GM03348 (cell line): ENCODE data around the gene KPRP.

Experiments
- DNase-seq: peaks from one replicate; pipeline ENCODE4 v3.0.0; 2012; ENCODE audit warnings: low spot score

KPRP gene

DNA sequence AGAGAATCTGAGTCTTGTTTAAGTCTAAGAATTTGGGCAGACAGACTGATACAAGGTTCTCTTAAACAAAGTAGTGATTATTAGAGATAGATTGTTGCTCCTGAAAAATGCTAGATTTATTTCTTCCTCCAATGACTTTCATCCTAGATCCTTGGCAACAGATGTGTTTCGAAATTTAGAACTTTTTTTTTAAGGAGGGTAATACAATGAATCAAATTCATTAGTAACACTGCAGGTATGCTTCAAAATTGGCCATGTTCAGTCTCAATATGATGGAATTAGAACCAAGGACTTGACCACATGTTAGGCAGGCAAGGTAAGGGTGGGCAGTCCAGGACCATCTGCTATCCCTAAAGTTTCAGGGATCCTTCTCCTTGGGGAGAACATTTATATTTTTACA is 12.6 kb downstream of the KPRP start:
- DNase-seq = no peak

DNA sequence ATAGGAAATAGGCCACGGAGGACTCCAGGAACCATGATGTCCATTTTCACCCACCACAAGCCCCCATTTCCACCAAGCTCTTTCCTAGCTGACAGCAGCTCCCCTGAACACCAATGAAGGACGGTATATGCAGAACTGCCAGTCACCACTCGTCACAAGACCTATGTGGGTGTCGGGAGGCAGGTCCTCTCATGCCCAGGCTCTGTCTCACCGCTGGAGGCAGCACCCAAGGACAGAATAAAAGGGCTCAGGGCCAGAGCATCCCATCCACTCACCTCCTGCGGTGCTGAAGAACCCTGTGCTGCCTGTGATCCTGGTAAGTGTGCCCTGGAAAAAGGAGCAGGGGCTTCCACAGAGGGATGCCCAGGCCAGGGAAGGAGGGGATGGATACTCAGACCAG is 17.1 kb downstream of the KPRP start, which contains the start of gene LCE1F:
TSS of gene LCE1F (plus strand) at position 266 of the 400 bp plus-strand sequence. CDS start 1,232 bp downstream, outside the sequence.
- DNase-seq = no peak

DNA sequence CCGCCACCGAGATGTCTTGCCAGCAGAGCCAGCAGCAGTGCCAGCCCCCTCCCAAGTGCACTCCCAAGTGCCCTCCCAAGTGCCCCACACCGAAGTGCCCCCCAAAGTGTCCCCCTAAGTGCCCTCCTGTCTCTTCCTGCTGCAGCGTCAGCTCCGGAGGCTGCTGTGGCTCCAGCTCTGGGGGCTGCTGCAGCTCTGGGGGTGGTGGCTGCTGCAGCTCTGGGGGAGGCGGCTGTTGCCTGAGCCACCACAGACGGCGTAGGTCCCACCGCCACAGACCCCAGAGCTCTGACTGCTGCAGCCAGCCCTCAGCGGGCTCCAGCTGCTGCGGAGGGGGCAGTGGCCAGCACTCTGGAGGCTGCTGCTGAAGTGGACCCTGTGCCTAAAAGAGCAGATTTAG is 18.5 kb downstream of the KPRP start:
- no peak for DNase-seq

DNA sequence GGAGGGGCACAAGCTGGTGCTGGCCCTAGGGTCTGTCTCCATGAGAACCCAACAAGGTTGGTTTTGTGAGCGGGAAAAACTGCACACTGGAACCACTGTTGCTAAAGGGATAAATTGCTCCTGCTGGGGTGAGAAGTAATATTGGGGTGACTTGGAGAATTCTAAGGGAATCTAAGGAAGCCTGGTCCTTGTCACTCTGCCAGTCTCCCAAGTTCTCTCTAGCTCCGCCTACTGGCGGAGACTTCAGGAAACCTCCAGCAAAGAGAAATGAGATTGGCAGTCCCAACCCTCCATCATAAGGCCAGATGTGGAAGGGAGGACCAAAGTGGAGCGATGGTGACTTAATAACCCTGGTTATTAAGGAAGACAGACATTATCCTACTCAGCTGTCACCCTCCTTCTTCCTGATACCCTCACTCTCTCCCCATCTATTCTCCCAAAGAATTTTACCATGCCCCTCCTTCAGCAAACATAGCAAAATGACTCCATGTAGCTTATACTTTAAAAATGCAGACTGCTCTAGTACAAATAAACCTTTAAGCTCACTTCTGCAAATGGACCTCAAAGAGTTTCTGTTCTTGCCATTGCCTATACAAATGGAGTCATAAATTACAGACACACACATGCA is 19.8 kb downstream of the KPRP start:
- no peak for DNase-seq

DNA sequence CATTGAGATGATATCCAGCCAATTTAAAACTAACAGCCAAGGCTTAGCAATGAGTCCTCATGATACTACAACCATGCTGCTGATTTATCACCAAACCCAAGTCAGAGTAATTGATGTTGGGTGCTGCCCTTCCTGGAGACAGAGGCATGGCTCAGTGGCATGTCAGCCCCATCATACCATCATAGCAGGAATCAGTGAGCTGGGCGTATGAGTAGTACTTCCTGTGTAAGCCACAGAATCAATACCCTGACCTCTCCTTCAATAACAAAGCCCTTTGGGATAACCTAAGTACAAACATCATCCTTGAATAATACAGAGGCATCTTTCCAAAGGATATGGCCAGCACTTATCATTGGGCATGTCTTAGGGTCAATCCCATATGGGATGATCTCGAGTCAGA is 25.3 kb downstream of the KPRP start:
- DNase-seq = no peak

DNA sequence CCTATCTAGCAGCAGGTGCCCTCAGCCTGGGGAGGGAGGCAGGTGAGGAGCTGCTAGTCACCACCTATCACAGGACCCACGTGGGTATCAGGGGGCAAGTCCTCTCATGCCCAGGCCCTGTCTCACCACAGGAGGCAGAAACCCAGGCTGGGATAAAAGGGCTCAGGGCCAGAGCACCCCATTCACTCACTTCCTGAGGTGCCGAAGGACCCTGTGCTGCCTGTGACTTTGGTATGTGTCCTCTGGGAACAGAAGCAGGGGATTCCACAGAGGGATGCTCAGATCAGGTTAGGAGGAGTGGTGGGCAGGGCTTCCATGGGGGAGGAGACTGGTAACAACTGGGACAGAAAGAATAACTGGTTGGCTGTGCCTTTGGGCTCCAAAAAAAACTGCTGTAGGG is 28.3 kb downstream of the KPRP start, which contains the start of gene LCE1E:
TSS of gene LCE1E (plus strand) at position 181 of the 400 bp plus-strand sequence. CDS start 1,043 bp downstream, outside the sequence.
- DNase-seq = no peak

DNA sequence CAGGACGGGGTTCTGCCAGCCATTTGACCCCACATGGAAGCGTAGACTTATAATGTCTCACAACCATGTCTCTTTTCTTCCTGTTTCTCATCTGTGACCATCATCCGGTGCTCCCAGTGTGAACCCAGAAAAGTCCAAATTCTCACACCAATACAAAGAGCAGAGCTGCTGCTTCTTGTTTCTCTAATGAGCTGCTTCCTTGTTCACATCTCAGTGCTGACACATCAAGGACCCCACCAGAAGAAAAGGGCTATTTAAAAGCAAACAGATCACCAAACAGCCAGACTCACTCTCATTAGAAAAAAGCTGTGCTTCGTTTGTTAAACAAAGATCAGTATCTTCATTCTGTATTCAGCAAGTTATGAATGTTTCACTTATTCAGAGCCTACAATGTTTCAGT is 37.9 kb downstream of the KPRP start:
- no peak for DNase-seq

DNA sequence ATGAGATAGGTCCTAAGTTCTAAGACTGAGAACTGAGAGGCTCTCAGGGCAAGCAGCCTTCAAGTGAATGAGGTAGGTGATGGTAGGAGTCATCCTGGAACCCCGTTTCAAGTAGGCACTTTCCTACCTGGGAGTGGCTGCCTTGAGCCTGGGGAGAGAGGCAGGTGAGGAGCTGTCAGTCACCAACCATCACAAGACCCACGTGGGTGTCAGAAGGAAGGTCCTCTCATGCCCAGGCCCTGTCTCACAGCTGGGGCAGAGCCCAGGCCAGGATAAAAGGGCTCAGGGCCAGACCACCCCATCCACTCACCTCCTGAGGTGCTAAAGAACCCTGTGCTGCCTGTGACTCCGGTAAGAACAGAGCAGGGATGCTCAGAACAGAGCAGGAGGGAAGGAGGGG is 38.6 kb downstream of the KPRP start, which contains the start of gene LCE1D:
TSS of gene LCE1D (plus strand) at position 301 of the 400 bp plus-strand sequence. CDS start 1,074 bp downstream, outside the sequence.
- DNase-seq = no peak

DNA sequence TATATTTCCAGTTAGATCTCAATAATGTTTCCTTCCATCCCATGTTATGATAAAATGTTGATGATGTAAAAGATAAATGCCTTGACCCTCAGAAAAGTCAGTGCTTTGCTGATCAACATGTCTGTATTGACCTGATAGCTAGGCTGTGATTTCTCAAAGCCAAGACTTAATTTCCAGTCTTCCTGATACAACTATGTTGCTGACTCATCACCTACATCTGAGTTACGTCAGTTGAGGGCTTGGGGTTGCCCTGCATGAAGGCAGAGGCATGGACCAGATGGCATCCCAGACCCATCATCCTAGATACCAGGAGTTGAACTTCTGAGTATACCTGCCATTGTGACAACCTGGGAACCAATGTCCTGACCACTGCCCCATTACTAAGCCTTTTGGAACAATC is 43.5 kb downstream of the KPRP start:
- DNase-seq = no peak

DNA sequence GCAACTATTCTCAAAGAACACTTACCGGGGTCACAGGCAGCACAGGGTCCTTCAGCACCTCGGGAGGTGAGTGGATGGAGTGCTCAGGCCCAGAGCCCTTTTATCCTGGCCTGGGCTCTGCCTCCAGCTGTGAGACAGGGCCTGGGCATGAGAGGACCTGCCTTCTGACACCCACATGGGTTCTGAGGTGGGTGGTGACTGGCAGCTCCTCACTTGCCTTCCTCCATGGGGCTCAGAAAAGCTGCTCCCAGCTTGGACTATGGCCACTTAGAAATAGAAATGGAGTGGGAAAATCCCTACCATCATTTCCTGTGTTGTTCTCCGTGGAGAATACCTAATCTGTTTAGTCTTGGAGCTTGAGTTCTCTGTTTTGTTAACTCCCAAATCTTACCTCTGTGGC is 48.8 kb downstream of the KPRP start, which contains the start of gene LCE1C:
TSS of gene LCE1C (minus strand) at position 76 of the 400 bp plus-strand sequence. CDS start 1,173 bp downstream, outside the sequence.
- DNase-seq = no peak

DNA sequence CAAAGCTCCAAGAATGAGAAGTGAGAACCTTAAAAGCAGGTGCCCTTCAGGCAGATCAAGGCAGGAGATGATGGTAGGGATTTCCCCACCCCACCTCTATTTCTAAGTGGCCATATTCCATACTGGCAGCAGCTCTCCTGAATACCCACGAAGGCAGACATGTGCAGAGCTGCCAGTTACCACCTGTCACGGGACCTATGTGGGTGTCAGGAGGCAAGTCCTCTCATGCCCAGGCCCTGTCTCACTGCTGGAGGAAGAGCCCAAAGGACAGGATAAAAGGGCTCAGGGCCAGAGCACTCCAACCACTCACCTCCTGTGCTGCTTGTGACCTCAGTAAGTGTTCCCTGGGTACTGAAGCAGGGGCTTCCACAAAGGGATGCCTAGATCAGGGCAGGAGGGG is 53.2 kb downstream of the KPRP start:
- no peak for DNase-seq
